CD4-positive, alpha-beta T cell treated with Interleukin-2 at 100 ng/mL for 4 hours (primary cell): ENCODE measurements around the gene RPS3A.
"Not testable (repeated sequence)": the region's sequence is repeated elsewhere in the genome, so short reads cannot be mapped to it uniquely, and the experiment has no call there.

Experiments
- DNase-seq: peaks from one replicate; pipeline ENCODE4 v3.0.0-alpha.2; 2020; ENCODE audit warnings: low spot score

The RPS3A gene

GRCh38 chr4:151114986-151115385, 15.6 kb downstream of the RPS3A start:
- no peak for DNase-seq

- peak; percentile 43 for DNase-seq
Observed at GRCh38 chr4:151117371-151117962, 18.0 kb downstream of the RPS3A start.

GRCh38 chr4:151129796-151130195, 30.4 kb downstream of the RPS3A start:
- no peak for DNase-seq

- DNase-seq, result no peak
Observed at GRCh38 chr4:151133311-151133710, 33.9 kb downstream of the RPS3A start.

GRCh38 chr4:151136048-151136447, 36.6 kb downstream of the RPS3A start:
- not testable (repeated sequence) for DNase-seq

- DNase-seq, result no peak
Observed at GRCh38 chr4:151139814-151140213, 40.4 kb downstream of the RPS3A start.

GRCh38 chr4:151142758-151143157, 43.3 kb downstream of the RPS3A start:
- no peak for DNase-seq

- DNase-seq, result no peak
Observed at GRCh38 chr4:151143162-151143561, 43.7 kb downstream of the RPS3A start.

- no peak for DNase-seq
Observed at GRCh38 chr4:151143811-151144210, 44.4 kb downstream of the RPS3A start.

- DNase-seq, result no peak
Observed at GRCh38 chr4:151144329-151145072, 45.1 kb downstream of the RPS3A start.

GRCh38 chr4:151147000-151147399, 47.6 kb downstream of the RPS3A start:
- DNase-seq, result no peak

GRCh38 chr4:151148261-151148660, 48.8 kb downstream of the RPS3A start:
- no peak for DNase-seq

- DNase-seq, result no peak
Observed at GRCh38 chr4:151150821-151151580, 51.6 kb downstream of the RPS3A start.

GRCh38 chr4:151152028-151152427, 52.6 kb downstream of the RPS3A start:
- no peak for DNase-seq

- DNase-seq, result no peak
Observed at GRCh38 chr4:151153585-151153984, 54.2 kb downstream of the RPS3A start.
